GM21825 (cell line): ENCODE results near the gene ZDBF2.
A peak's percentile ranks its signal among the peaks of the same experiment; 100 is the strongest.
"Not testable (repeated sequence)": the region's sequence is repeated elsewhere in the genome, so short reads cannot be mapped to it uniquely, and the experiment has no call there.

Experiments used
- ATAC-seq: cut with Tn5 transposase; IDR thresholded peaks from one replicate; pipeline ENCODE4 v1.9.1; 2021; ENCODE audit warnings: mild to moderate bottlenecking, moderate library complexity; ENCODE audit not compliant: unreplicated experiment

The ZDBF2 gene

DNA sequence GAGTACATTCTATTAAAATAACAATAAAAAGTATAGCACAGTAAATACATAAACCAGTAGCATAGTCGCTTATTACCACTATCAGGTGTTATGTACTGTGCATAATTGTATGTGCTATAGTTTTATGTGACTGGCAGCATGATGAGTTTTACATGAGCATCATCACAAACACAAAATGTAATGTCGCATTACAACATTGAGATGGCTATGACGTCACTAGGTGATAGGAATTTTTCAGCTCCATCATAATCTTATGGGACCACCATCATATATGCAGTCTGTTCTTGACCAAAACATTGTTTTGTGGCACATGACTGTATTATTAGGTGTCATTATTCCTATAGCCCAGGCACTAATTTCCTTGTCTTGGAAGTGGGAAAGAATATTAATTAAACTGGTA, 48.6 kb downstream of the ZDBF2 start:
- ATAC-seq: no peak

- ATAC-seq: no peak
Observed at GRCh38 chr2:206323486-206323885, 49.0 kb downstream of the ZDBF2 start.

DNA sequence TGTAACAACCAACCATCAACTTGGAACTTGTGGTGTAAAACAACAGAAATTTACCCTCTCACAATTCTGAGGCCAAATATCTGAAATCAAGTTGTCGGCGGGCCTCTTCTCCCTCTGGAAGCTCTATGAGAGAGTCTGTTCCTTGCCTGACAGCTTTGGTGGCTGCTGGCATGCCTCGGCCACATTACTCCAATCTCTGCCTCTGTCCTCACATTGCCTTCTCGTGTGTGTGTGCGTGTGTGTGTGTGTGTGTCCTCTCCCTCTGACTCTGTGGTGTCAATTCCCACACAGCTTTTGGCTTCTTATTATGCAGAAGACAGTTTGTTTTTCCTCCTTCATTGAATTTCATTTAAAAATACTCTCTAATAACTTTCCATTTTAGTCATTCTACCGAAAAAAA, 50.4 kb downstream of the ZDBF2 start:
- no peak for ATAC-seq

DNA sequence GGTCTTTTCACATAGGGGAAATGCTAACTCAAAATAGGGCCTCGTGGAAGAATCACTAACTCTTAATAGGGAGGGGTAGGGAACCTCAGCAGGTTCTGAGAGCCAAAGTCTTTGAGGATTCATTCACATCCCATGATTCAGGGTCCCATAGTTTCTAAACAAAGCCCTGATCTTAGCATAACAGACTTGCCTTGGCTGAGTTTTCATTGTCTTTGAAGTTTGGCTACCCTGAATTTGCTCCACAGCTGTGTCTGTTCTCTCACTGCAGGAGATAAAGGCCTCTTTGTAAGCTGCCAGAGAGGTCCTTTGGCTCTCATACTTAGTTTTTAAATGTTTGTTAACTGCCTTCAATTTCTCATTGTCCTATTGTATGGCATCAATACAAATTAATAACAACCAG, 54.5 kb downstream of the ZDBF2 start:
- no peak for ATAC-seq

DNA sequence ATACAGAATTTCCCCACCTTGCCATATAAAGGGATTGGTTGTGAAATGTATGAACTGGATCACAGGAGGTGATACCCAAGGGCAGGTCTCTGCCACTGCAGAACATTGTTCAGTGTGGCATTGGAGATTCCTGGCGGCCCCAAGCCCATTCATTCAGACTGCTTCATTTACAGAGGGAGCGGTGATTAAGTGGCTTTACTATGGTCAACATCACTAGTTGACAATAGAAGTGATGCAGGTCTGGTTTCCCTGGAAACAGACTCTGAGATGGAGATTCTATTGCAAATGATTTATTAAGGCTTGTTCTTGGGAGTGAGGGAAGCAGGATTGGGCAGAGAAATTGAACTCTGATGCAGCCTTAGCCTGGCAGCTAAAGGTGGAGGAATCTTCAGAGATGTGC, 62.4 kb downstream of the ZDBF2 start:
- ATAC-seq: no peak

- no peak for ATAC-seq
Observed at GRCh38 chr2:206337956-206338355, 63.5 kb downstream of the ZDBF2 start.

DNA sequence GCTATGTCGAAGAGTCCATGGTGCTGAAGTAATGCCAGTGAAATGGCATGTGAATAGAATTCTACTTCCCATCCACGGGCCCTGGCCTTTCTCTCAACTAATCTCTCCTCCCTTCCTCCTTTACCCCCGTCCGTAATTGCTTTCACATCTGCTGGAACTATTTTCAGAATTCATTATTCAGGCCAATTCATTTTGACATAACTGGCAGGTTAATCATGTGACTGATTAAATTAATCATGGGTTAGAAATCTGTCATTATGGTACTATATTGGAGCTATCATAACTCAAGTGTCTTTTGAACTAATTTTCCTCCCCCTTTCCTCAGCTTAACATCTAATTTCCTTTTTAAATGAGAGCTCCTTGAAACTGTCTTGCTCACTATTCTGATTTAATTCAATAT, 66.9 kb downstream of the ZDBF2 start:
- no peak for ATAC-seq

DNA sequence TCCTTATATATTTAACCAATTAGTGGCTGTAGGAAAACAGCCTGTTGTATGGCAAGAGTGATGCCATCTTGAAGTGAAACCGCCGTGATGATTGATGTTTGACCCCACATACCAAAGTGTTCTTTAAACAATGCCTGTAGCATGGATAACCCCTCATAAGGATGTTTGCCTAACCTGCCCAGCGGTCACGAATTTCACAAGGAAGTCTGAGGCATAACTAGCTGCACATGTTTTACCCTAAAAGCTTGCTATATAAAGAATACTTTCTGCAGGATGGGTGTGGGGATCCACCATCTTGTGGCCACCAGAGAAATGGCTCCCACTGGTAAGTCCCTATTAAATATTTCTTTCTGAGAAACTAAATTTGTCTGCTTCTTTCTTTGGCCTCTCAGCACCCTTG, 68.7 kb downstream of the ZDBF2 start:
- no peak for ATAC-seq

GRCh38 chr2:206343816-206344215, 69.4 kb downstream of the ZDBF2 start:
- ATAC-seq: no peak

DNA sequence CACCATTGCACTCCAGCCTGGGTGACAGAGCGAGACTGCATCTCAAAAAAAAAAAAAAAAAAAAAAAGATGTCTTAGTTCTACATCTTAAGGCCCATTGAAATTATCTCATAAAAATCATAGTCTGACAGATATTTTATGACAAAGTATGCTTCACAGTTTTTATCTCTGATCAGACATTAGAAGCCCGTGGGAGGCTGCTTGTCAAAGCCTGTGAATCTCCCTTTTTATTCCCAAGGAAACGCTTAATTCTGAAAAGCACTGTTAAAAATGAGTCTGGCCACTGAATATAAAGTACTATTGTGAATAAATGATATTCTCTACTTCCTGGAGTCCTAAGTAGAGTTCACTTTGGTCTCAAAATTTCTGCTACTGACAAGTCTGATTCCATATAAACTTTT, 71.1 kb downstream of the ZDBF2 start:
- ATAC-seq: no peak

GRCh38 chr2:206349375-206349774, 74.9 kb downstream of the ZDBF2 start:
- ATAC-seq: no peak

GRCh38 chr2:206352571-206352970, 78.1 kb downstream of the ZDBF2 start:
- ATAC-seq: no peak

GRCh38 chr2:206353685-206354084, 79.2 kb downstream of the ZDBF2 start:
- no peak for ATAC-seq

GRCh38 chr2:206354129-206354528, 79.7 kb downstream of the ZDBF2 start:
- no peak for ATAC-seq

DNA sequence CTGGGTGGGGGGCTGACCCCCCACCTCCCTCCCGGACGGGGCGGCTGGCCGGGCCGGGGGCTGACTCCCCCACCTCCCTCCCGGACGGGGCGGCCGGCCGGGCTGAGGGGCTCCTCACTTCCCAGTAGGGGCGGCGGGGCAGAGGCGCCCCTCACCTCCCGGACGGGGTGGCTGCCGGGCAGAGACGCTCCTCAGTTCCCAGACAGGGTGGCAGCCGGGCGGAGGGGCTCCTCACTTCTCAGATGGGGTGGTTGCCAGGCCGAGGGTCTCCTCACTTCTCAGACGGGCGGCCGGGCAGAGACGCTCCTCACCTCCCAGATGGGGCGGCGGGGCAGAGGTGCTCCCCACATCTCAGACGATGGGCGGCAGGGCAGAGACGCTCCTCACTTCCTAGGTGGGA, 82.4 kb downstream of the ZDBF2 start:
- not testable (repeated sequence) for ATAC-seq

DNA sequence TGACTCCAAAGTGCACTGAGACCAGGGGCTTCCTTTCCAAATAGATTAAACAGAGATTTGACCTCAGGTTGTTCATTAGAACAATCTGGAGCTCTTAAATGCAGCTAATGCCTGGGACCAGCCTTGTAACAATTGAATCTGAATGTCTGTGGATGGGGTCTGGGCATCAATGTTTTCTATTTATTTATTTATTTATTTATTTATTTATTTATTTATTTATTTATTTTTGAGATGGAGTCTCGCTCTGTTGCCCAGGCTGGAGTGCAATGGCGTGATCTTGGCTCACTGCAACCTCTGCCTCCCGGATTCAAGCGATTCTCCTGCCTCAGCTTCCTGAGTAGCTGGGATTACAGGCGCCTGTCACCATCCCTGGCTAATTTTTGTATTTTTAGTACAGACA, 86.4 kb downstream of the ZDBF2 start:
- not testable (repeated sequence) for ATAC-seq

DNA sequence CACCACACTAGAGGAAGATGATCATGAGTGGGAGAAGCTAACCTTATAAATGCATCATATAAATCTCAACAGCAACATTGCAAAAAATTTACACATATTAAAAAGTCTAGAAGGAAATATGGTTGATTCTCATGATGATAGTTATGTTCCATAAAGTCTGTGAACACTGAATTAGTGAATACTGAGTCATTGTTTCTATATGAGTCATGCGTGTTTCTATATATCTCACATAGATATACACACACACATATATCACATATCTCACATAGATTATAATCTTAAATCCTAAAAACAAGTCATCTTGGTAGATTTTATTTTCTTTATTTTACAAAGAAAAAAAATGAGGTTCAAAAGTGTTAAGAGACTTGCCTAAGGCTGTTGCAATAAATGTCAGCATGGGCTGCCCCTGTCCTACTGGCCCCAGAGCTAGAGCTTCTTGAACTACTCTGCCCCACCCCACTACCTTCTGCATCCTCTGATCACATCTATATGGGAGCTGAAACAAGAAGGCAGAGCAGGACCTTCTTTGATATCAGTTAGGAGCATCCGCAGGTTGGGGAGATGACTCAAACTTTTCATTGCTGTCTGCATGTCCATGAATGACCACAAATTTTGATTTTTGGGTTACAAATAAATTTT, 87.1 kb downstream of the ZDBF2 start:
- ATAC-seq: peak; percentile 54
